Prostate gland (tissue), 2 donors: ENCODE measurements around the gene ZNF280C. TPM values are rescaled to one million over a fixed set of nuclear protein-coding genes. Genes with fewer than 3 reads are reported as not detected.
A peak's percentile ranks its signal among the peaks of the same experiment; 100 is the strongest.

Source experiments
- DNase-seq: peaks from one replicate; pipeline ENCODE4 v3.0.0-alpha.2; 2019; ENCODE audit warnings: low spot score
- H3K27ac ChIP-seq, 2 donors: fragments of 200-600 bp; sonication (generic); 2 replicates each; pipeline ENCODE4 v1.5.1; 2017 to 2019
- H3K27me3 ChIP-seq: fragments of 200-600 bp; sonication (generic); replicated peaks from 2 replicates; pipeline ENCODE4 v1.5.1; 2019; ENCODE audit not compliant: insufficient read depth
- H3K36me3 ChIP-seq, 2 donors: fragments of 200-600 bp; sonication (generic); 1 replicate in 1 of 2; 2 replicates in 1 of 2; pipeline versions ENCODE4 v1.5.1 to v1.8.1; 2017 to 2019
- H3K4me1 ChIP-seq: fragments of 200-600 bp; sonication (generic); replicated peaks from 2 replicates; pipeline ENCODE4 v1.5.1; 2019
- H3K4me3 ChIP-seq, 2 donors: fragments of 200-600 bp; sonication (generic); 2 replicates each; pipeline ENCODE4 v1.5.1; 2017 to 2019
- H3K9me3 ChIP-seq: fragments of 200-600 bp; sonication (generic); 2 replicates; pipeline ENCODE4 v1.5.1; 2017
- POLR2A ChIP-seq: fragments of 450-650 bp; IDR thresholded peaks from one replicate; pipeline ENCODE4 v1.6.1; 2016; ENCODE audit warnings: antibody characterized with exemption, mild to moderate bottlenecking
- POLR2AphosphoS5 ChIP-seq: sonication (generic); formaldehyde crosslinking; IDR thresholded peaks from one replicate; pipeline ENCODE4 v1.6.1; 2017; ENCODE audit warnings: antibody characterized with exemption
- WGBS: methylation state at CpG from one replicate; pipeline ENCODE4 v1.1.5; 2018; 5-methylcytosine and 5-hydroxymethylcytosine counted together
- intact Hi-C: fragments of 100-400 bp; cut with DNase I; formaldehyde crosslinking; loops from one replicate; pipeline ENCODE4 v1.14.2; 2022
- total RNA-seq, 2 donors: library from RNA; depleted of rRNA; stranded (reverse); fragments of >200 nt; gene quantifications; one replicate each; pipeline ENCODE4 v1.1.0, GENCODE V29; 2016
- TF ChIP-seq, protein P1 (sequence below), 4 experiments: fragments of 200-600 bp in 2 of 4; fragments of 450-650 bp in 2 of 4; sonication (generic) in 2 of 4; IDR thresholded peaks; 1 replicate in 3 of 4; 2 replicates in 1 of 4; pipeline ENCODE4 v1.5.1; 2016 to 2019; ENCODE audit warnings: antibody characterized with exemption in 4 of 4, mild to moderate bottlenecking in 2 of 4, moderate library complexity in 2 of 4

ZNF280C gene
- total RNA-seq, 2 donors from 2014 or later = 4.1 to 19.0 TPM

DNA sequence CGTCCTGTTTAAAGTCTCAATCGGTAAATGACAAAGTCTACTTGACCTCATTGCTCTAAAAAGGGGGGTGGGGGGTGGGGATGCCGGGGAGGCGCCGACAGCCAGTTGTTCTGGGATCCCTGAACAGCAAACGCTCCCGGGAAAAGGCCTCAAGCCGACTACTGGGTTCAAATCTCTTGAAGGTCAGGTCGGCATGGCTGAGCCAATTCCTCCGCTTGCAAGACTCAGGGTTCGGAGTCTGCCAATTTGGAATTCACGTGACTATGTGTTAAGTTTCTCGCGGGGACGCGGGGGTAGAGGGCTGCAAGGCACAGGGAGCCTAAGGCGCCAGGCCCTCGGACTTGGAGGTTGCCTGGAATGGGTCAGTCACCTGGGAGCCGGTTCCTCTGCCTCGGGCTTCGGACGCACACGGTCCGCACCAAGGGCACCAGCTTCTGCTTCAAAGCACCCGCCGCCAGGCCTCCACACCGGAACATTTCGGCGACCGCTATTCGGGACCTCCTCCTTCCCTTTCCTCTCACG lies 103.5 kb downstream of the ZNF280C start:
- Histone ChIP-seq H3K4me3 (peak overlapping the region; percentile 42 to 48), H3K9me3 (no peaks in the 10 kb centered on the region), H3K36me3 (no peaks in the 10 kb centered on the region), H3K27ac (peak overlapping the region; percentile 78 to 84), H3K27me3 (no peaks in the 10 kb centered on the region), H3K4me1 (no peaks in the 10 kb centered on the region)
- WGBS = 0% methylated on average over 7 of the region's 32 CpGs
- TF ChIP-seq POLR2AphosphoS5 (no peak), POLR2A (no peak)
- TF ChIP-seq, protein P1, sequence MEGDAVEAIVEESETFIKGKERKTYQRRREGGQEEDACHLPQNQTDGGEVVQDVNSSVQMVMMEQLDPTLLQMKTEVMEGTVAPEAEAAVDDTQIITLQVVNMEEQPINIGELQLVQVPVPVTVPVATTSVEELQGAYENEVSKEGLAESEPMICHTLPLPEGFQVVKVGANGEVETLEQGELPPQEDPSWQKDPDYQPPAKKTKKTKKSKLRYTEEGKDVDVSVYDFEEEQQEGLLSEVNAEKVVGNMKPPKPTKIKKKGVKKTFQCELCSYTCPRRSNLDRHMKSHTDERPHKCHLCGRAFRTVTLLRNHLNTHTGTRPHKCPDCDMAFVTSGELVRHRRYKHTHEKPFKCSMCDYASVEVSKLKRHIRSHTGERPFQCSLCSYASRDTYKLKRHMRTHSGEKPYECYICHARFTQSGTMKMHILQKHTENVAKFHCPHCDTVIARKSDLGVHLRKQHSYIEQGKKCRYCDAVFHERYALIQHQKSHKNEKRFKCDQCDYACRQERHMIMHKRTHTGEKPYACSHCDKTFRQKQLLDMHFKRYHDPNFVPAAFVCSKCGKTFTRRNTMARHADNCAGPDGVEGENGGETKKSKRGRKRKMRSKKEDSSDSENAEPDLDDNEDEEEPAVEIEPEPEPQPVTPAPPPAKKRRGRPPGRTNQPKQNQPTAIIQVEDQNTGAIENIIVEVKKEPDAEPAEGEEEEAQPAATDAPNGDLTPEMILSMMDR (IDR thresholded peaks at IDR 0.05) = no peak
- intact Hi-C loops = loop anchor here (5.0 kb wide), 1 partner anchor 53 kb away; the partner anchor contains the start of gene ELF4
- DNase-seq = no peak

DNA sequence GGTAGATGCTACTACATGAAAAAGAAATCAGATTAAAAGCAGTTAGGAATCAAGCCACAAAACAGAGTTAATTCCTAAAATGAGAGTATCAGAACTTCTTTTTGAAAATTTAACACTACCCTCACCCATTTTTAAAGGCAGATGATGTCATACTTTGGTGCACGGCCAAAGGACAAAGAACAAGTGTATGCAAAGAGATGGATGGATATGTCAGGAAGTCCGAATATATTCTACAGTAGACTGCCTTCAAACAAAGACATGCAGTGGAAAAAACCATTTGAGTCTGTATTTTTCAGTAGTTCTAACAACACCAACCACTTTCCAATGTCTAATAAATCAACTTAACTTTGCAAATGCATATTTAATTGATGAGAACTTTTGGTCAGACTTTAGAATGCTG lies 105.3 kb downstream of the ZNF280C start:
- Histone ChIP-seq H3K4me3 (no peak overlapping the region), H3K27me3 (no peaks in the 10 kb centered on the region), H3K4me1 (no peaks in the 10 kb centered on the region), H3K27ac (no peak overlapping the region), H3K9me3 (no peaks in the 10 kb centered on the region), H3K36me3 (no peaks in the 10 kb centered on the region)
- intact Hi-C loops = no loop called here
- no peak for DNase-seq
- no peak for TF ChIP-seq POLR2A
- TF ChIP-seq, protein P1 (IDR thresholded peaks at IDR 0.05) = no peak
- TF ChIP-seq POLR2AphosphoS5 = no peak
- 72% methylated on average over 2 of the region's 2 CpGs for WGBS

DNA sequence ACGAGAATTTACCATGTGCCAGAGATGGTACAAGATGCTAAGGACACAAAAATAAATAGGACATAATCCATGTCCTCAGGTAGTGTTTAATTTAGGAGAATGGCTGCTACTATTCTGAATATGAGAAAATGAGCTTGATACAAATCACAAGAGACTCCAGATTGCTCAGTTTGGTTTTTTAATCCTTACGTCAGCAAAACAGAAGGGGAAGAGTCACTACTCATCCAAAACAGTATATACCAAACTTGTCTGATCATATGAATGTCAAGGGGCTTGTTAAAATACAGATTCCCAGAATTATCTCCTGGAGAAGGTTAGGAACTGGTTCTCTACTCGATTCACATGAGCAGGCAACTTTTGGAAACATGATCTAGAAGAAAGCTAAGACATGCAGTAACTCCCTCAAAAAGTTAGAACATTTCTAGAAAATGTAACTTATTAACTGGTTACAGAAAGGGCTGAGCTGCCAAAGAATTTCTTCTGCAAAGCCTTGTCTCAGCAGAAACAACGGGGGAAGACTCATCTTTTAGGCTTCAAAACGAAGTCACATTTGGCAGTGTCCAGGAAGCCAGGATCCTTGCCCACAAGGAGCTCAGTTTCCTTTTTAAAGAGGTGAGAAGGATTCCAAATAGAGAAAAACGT lies 106.5 kb downstream of the ZNF280C start:
- Histone ChIP-seq H3K27me3 (no peaks in the 10 kb centered on the region), H3K36me3 (no peaks in the 10 kb centered on the region), H3K4me3 (no peak overlapping the region), H3K27ac (no peak overlapping the region), H3K4me1 (no peaks in the 10 kb centered on the region), H3K9me3 (no peaks in the 10 kb centered on the region)
- no peak for DNase-seq
- 47% methylated on average over 6 of the region's 6 CpGs for WGBS
- intact Hi-C loops = no loop called here
- TF ChIP-seq, protein P1 (IDR thresholded peaks at IDR 0.05) = no peak
- TF ChIP-seq POLR2AphosphoS5 (no peak), POLR2A (no peak)

GRCh38 chrX:130159776-130160175 lies 108.9 kb downstream of the ZNF280C start:
- no peak overlapping the region for H3K4me3 ChIP-seq
- no peaks in the 10 kb centered on the region for H3K9me3 ChIP-seq
- H3K27ac ChIP-seq = no peak overlapping the region
- DNase-seq = no peak
- intact Hi-C loops = no loop called here
- 75% methylated on average over 4 of the region's 4 CpGs for WGBS
- H3K4me1 ChIP-seq = no peaks in the 10 kb centered on the region
- H3K36me3 ChIP-seq = no peaks in the 10 kb centered on the region
- no peaks in the 10 kb centered on the region for H3K27me3 ChIP-seq
- TF ChIP-seq, protein P1 (IDR thresholded peaks at IDR 0.05) = no peak
- TF ChIP-seq POLR2AphosphoS5 (no peak), POLR2A (no peak)

DNA sequence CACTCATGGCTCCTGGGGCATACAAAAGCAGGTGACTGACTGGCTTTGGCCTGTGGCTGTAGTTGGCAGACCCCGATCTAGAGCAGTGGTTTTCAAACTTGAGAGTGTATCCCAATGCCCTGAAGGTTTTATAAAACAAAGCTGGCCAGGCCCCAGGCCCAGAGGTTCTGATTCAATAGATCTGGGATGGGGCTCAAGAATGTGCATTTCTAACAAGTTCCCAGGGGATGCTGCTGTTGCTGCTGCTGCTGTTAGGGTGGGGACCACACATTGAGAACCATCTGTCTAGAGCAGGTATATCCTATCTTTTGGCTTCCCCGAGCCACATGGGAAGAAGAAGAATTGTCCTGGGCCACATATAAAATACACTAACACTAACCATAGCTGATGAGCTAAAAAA lies 110.4 kb downstream of the ZNF280C start:
- TF ChIP-seq POLR2A (no peak), POLR2AphosphoS5 (no peak)
- TF ChIP-seq, protein P1 (IDR thresholded peaks at IDR 0.05) = no peak
- Histone ChIP-seq H3K27me3 (no peaks in the 10 kb centered on the region), H3K9me3 (no peaks in the 10 kb centered on the region), H3K27ac (no peak overlapping the region), H3K4me3 (no peak overlapping the region), H3K4me1 (no peaks in the 10 kb centered on the region), H3K36me3 (no peaks in the 10 kb centered on the region)
- DNase-seq = no peak
- intact Hi-C loops = no loop called here
- WGBS = 52% methylated on average over 2 of the region's 2 CpGs
